Esophagus muscularis mucosa (tissue), 4 donors: ENCODE results near the gene FSCN2.

Experiments used
- CTCF ChIP-seq, 3 experiments: fragments of 200-600 bp in 2 of 3; fragments of 450-650 bp in 1 of 3; sonication (generic) in 2 of 3; IDR thresholded peaks; one replicate each; pipeline ENCODE4 v1.5.1; 2017 to 2019; ENCODE audit warnings: antibody characterized with exemption in 3 of 3, mild to moderate bottlenecking in 2 of 3, moderate library complexity in 1 of 3
- EP300 ChIP-seq: sonication (generic); formaldehyde crosslinking; IDR thresholded peaks from one replicate; pipeline ENCODE4 v1.6.1; 2017; ENCODE audit warnings: antibody characterized with exemption
- POLR2A ChIP-seq: fragments of 450-650 bp; IDR thresholded peaks from one replicate; pipeline ENCODE4 v1.6.1; 2017; ENCODE audit warnings: antibody characterized with exemption, moderate library complexity, mild to moderate bottlenecking, low read depth
- POLR2AphosphoS5 ChIP-seq, 2 donors: sonication (generic); formaldehyde crosslinking; IDR thresholded peaks; one replicate each; pipeline ENCODE4 v1.6.1; 2017; ENCODE audit warnings: antibody characterized with exemption in 2 of 2

- TF ChIP-seq CTCF (IDR thresholded peaks at IDR 0.05) (no peak), POLR2A (no peak), POLR2AphosphoS5 (IDR thresholded peaks at IDR 0.05) (no peak), EP300 (no peak)
Observed at GRCh38 chr17:81586096-81586495, 57.9 kb downstream of the FSCN2 start.
